Liver (tissue), 3 donors: ENCODE measurements around the gene KLKB1.
A peak's percentile ranks its signal among the peaks of the same experiment; 100 is the strongest.

ENCODE experiments used
- EGR1 ChIP-seq, 2 donors: IDR thresholded peaks; 2 replicates each; pipeline ENCODE4 v1.6.1; 2016 to 2018; ENCODE audit warnings: antibody characterized with exemption in 2 of 2, low read depth in 2 of 2
- FOXA2 ChIP-seq: IDR thresholded peaks from 2 replicates; pipeline ENCODE4 v1.6.1; 2016; ENCODE audit warnings: antibody characterized with exemption
- GABPA ChIP-seq, 2 donors: IDR thresholded peaks in 1 of 2; conservative IDR thresholded peaks in 1 of 2; 2 replicates each; pipeline ENCODE4 v1.6.1; 2016; ENCODE audit warnings: antibody characterized with exemption in 2 of 2, mild to moderate bottlenecking in 1 of 2, moderate library complexity in 1 of 2
- JUND ChIP-seq, 2 donors: IDR thresholded peaks; 2 replicates each; pipeline ENCODE4 v1.6.1; 2016; ENCODE audit warnings: antibody characterized with exemption in 2 of 2
- RAD21 ChIP-seq, 2 donors: IDR thresholded peaks; 2 replicates each; pipeline ENCODE4 v1.6.1; 2016; ENCODE audit warnings: antibody characterized with exemption in 2 of 2, mild to moderate bottlenecking in 2 of 2
- RXRA ChIP-seq, 2 donors: IDR thresholded peaks; 2 replicates each; pipeline ENCODE4 v1.6.1; 2017 to 2018; ENCODE audit warnings: antibody characterized with exemption in 2 of 2, mild to moderate bottlenecking in 1 of 2
- TAF1 ChIP-seq: conservative IDR thresholded peaks from 2 replicates; pipeline ENCODE4 v1.6.1; 2016; ENCODE audit warnings: antibody characterized with exemption, mild to moderate bottlenecking
- TF ChIP-seq, protein P1 (sequence below): IDR thresholded peaks from 2 replicates; pipeline ENCODE4 v1.6.1; 2016; ENCODE audit warnings: antibody characterized with exemption
- TF ChIP-seq, protein P2 (sequence below): fragments of 150-350 bp; IDR thresholded peaks from 2 replicates; pipeline ENCODE4 v1.5.1; 2017; ENCODE audit warnings: improper control_type of control experiment, low read depth, low read length; ENCODE audit not compliant: missing input control
- TF ChIP-seq, protein P3 (sequence below): IDR thresholded peaks from 2 replicates; pipeline ENCODE4 v1.6.1; 2016; ENCODE audit warnings: antibody characterized with exemption, mild to moderate bottlenecking
- TF ChIP-seq, protein P4 (sequence below): IDR thresholded peaks from 2 replicates; pipeline ENCODE4 v1.6.1; 2016; ENCODE audit warnings: antibody characterized with exemption
- TF ChIP-seq, protein P5 (sequence below): IDR thresholded peaks from 2 replicates; pipeline ENCODE4 v1.6.1; 2016; ENCODE audit warnings: antibody characterized with exemption
- donor health status: healthy.
- donor health status: healthy.

DNA sequence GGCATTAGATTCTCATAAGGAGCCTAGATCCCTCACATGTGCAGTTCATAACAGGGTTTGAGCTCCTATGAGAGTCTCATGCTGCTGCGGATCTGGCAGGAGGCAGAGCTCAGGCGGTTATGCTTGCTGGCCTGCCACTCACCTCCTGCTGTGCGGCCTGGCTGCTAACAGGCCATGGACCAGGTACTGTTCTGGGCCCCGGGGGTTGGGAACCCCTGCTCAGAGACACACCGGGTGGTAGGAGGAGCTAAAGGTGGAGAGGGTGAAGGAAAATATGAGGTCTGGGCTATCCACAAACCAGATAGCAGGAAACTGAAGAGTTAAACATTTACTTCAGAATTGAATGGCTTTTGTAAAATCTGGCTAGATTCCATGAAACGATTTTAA, 32.8 kb downstream of the KLKB1 start:
- TF ChIP-seq, protein P1, sequence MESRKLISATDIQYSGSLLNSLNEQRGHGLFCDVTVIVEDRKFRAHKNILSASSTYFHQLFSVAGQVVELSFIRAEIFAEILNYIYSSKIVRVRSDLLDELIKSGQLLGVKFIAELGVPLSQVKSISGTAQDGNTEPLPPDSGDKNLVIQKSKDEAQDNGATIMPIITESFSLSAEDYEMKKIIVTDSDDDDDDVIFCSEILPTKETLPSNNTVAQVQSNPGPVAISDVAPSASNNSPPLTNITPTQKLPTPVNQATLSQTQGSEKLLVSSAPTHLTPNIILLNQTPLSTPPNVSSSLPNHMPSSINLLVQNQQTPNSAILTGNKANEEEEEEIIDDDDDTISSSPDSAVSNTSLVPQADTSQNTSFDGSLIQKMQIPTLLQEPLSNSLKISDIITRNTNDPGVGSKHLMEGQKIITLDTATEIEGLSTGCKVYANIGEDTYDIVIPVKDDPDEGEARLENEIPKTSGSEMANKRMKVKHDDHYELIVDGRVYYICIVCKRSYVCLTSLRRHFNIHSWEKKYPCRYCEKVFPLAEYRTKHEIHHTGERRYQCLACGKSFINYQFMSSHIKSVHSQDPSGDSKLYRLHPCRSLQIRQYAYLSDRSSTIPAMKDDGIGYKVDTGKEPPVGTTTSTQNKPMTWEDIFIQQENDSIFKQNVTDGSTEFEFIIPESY, result no peak
- TF ChIP-seq, protein P2, sequence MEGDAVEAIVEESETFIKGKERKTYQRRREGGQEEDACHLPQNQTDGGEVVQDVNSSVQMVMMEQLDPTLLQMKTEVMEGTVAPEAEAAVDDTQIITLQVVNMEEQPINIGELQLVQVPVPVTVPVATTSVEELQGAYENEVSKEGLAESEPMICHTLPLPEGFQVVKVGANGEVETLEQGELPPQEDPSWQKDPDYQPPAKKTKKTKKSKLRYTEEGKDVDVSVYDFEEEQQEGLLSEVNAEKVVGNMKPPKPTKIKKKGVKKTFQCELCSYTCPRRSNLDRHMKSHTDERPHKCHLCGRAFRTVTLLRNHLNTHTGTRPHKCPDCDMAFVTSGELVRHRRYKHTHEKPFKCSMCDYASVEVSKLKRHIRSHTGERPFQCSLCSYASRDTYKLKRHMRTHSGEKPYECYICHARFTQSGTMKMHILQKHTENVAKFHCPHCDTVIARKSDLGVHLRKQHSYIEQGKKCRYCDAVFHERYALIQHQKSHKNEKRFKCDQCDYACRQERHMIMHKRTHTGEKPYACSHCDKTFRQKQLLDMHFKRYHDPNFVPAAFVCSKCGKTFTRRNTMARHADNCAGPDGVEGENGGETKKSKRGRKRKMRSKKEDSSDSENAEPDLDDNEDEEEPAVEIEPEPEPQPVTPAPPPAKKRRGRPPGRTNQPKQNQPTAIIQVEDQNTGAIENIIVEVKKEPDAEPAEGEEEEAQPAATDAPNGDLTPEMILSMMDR, result no peak
- TF ChIP-seq, protein P3, sequence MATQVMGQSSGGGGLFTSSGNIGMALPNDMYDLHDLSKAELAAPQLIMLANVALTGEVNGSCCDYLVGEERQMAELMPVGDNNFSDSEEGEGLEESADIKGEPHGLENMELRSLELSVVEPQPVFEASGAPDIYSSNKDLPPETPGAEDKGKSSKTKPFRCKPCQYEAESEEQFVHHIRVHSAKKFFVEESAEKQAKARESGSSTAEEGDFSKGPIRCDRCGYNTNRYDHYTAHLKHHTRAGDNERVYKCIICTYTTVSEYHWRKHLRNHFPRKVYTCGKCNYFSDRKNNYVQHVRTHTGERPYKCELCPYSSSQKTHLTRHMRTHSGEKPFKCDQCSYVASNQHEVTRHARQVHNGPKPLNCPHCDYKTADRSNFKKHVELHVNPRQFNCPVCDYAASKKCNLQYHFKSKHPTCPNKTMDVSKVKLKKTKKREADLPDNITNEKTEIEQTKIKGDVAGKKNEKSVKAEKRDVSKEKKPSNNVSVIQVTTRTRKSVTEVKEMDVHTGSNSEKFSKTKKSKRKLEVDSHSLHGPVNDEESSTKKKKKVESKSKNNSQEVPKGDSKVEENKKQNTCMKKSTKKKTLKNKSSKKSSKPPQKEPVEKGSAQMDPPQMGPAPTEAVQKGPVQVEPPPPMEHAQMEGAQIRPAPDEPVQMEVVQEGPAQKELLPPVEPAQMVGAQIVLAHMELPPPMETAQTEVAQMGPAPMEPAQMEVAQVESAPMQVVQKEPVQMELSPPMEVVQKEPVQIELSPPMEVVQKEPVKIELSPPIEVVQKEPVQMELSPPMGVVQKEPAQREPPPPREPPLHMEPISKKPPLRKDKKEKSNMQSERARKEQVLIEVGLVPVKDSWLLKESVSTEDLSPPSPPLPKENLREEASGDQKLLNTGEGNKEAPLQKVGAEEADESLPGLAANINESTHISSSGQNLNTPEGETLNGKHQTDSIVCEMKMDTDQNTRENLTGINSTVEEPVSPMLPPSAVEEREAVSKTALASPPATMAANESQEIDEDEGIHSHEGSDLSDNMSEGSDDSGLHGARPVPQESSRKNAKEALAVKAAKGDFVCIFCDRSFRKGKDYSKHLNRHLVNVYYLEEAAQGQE, result peak; percentile 79
- TF ChIP-seq JUND (IDR thresholded peaks at IDR 0.05) (no peak), RXRA (IDR thresholded peaks at IDR 0.05) (no peak), GABPA (IDR thresholded peaks at IDR 0.05 in 1 of 2, conservative IDR thresholded peaks at IDR 0.05 in 1 of 2) (no peak), FOXA2 (no peak), TAF1 (peak; percentile 90), RAD21 (IDR thresholded peaks at IDR 0.05) (peak in 1 of 2 donors; percentile 33), EGR1 (IDR thresholded peaks at IDR 0.05; ENCODE audit: low read depth in 2 of 2) (no peak)
- TF ChIP-seq, protein P4, sequence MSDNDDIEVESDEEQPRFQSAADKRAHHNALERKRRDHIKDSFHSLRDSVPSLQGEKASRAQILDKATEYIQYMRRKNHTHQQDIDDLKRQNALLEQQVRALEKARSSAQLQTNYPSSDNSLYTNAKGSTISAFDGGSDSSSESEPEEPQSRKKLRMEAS, result no peak
- TF ChIP-seq, protein P5, sequence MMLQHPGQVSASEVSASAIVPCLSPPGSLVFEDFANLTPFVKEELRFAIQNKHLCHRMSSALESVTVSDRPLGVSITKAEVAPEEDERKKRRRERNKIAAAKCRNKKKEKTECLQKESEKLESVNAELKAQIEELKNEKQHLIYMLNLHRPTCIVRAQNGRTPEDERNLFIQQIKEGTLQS, result no peak
